RWPE2 (cell line): ENCODE results near the gene DNAJB6.

ENCODE experiments used
- ATAC-seq: fragments of 200-7000 bp; cut with Tn5 transposase; 3 replicates; pipeline ENCODE4 v1.9.1; 2021; ENCODE audit warnings: low read depth
- DNase-seq: peaks from one replicate; pipeline ENCODE4 v3.0.0-alpha.2; 2020; ENCODE audit warnings: low spot score
- H3K27ac ChIP-seq: fragments of 450-650 bp; 2 replicates; pipeline ENCODE4 v1.5.1; 2017; ENCODE audit warnings: mild to moderate bottlenecking; ENCODE audit not compliant: poor library complexity, severe bottlenecking
- H3K27me3 ChIP-seq: fragments of 250-450 bp; sonication (Bioruptor Pico); 2 replicates; pipeline ENCODE4 v1.5.1; 2021; ENCODE audit warnings: mild to moderate bottlenecking, moderate library complexity; ENCODE audit not compliant: insufficient read depth, poor library complexity, severe bottlenecking
- H3K36me3 ChIP-seq: fragments of 250-450 bp; sonication (Bioruptor Pico); 2 replicates; pipeline ENCODE4 v1.5.1; 2020; ENCODE audit warnings: low read depth, mild to moderate bottlenecking, moderate library complexity
- H3K4me1 ChIP-seq: fragments of 250-450 bp; sonication (Bioruptor Pico); 2 replicates; pipeline ENCODE4 v1.5.1; 2021; ENCODE audit warnings: mild to moderate bottlenecking, moderate library complexity; ENCODE audit not compliant: insufficient read depth, poor library complexity, severe bottlenecking
- H3K4me3 ChIP-seq: fragments of 250-450 bp; sonication (Bioruptor Pico); 2 replicates; pipeline ENCODE4 v1.5.1; 2021; ENCODE audit warnings: mild to moderate bottlenecking, moderate library complexity; ENCODE audit not compliant: severe bottlenecking
- H3K9me3 ChIP-seq: fragments of 250-450 bp; sonication (Bioruptor Pico); 2 replicates; pipeline ENCODE4 v1.5.1; 2021; ENCODE audit warnings: mild to moderate bottlenecking, moderate library complexity; ENCODE audit not compliant: severe bottlenecking
- TF ChIP-seq, protein P1 (sequence below): fragments of 450-650 bp; IDR thresholded peaks from one replicate; pipeline ENCODE4 v1.5.1; 2017; ENCODE audit warnings: mild to moderate bottlenecking, moderate library complexity; ENCODE audit not compliant: poor library complexity, severe bottlenecking

DNAJB6 gene

DNA sequence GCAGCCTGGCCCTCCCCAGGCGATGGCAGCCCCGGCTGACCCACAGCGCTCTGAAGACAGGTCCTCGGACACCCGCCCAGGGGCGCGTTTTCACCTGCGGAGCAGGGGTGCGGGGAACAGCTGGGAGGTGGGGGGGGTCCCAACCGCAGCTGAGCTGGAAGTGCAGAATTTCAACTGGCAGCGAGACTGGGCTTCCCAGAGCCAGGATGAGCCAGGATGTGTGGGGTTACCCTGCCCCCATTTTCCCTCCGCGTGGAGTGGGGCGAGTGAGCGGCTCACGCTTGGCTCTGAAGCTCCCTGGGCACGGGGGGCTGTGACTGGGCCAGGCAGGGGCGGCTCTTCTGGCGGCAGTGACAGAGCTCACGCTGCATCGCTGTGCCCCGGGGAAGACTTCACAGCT lies 70.2 kb downstream of the DNAJB6 start:
- ATAC-seq (no peak), DNase-seq (no peak)
- H3K36me3 ChIP-seq: no peaks in the 10 kb centered on the region; the same call in 1 of the 2 replicates
- TF ChIP-seq, protein P1, sequence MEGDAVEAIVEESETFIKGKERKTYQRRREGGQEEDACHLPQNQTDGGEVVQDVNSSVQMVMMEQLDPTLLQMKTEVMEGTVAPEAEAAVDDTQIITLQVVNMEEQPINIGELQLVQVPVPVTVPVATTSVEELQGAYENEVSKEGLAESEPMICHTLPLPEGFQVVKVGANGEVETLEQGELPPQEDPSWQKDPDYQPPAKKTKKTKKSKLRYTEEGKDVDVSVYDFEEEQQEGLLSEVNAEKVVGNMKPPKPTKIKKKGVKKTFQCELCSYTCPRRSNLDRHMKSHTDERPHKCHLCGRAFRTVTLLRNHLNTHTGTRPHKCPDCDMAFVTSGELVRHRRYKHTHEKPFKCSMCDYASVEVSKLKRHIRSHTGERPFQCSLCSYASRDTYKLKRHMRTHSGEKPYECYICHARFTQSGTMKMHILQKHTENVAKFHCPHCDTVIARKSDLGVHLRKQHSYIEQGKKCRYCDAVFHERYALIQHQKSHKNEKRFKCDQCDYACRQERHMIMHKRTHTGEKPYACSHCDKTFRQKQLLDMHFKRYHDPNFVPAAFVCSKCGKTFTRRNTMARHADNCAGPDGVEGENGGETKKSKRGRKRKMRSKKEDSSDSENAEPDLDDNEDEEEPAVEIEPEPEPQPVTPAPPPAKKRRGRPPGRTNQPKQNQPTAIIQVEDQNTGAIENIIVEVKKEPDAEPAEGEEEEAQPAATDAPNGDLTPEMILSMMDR: no peak
- H3K27ac ChIP-seq: no peak overlapping the region
- H3K4me3 ChIP-seq: no peak overlapping the region
- H3K9me3 ChIP-seq: no peaks in the 10 kb centered on the region
- H3K4me1 ChIP-seq: peaks cover 12% of the 10 kb centered on the region
- no peaks in the 10 kb centered on the region for H3K27me3 ChIP-seq

DNA sequence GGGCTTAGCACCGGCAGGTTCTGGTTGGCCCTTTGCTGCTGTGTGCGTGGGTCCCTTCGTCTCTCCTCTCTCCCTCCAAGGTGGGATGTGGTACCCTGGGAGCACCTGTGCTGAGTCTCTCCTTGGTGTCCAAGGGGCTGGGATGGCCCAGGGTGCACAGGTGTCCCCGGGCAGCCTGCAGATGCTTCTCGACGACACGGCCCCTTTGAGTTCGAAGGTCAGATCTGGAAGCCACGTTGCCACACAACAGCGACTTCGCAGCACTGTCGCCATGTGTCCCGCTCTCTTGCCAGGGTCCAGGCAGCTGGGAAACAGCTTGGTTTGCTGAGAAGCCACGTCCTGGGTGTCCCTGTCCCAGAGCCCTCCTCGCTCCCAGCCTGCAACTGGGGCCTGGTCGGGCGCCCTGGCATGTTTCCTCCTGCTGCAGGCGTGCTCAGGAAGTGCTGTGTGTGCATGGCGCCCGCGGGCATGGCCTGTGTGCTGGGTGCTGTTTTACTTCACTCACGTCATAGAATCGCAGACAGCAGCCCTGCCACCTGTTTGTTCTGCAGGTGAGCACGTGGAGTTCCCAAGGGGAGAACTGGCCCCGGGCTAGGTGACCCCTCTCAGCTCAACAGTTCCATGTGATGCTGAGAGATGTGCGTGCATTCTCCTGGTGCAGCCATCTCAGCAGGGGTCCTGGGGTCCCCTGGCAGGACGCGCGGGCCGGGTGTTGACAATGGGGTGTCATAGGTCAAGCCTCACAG lies 70.9 kb downstream of the DNAJB6 start:
- TF ChIP-seq, protein P1: no peak
- ATAC-seq (no peak), DNase-seq (no peak)
- H3K9me3 ChIP-seq: no peaks in the 10 kb centered on the region
- no peaks in the 10 kb centered on the region; the same call in 1 of the 2 replicates for H3K36me3 ChIP-seq
- no peaks in the 10 kb centered on the region for H3K27me3 ChIP-seq
- H3K4me1 ChIP-seq: peaks cover 15% of the 10 kb centered on the region
- no peak overlapping the region for H3K27ac ChIP-seq
- H3K4me3 ChIP-seq: no peak overlapping the region

DNA sequence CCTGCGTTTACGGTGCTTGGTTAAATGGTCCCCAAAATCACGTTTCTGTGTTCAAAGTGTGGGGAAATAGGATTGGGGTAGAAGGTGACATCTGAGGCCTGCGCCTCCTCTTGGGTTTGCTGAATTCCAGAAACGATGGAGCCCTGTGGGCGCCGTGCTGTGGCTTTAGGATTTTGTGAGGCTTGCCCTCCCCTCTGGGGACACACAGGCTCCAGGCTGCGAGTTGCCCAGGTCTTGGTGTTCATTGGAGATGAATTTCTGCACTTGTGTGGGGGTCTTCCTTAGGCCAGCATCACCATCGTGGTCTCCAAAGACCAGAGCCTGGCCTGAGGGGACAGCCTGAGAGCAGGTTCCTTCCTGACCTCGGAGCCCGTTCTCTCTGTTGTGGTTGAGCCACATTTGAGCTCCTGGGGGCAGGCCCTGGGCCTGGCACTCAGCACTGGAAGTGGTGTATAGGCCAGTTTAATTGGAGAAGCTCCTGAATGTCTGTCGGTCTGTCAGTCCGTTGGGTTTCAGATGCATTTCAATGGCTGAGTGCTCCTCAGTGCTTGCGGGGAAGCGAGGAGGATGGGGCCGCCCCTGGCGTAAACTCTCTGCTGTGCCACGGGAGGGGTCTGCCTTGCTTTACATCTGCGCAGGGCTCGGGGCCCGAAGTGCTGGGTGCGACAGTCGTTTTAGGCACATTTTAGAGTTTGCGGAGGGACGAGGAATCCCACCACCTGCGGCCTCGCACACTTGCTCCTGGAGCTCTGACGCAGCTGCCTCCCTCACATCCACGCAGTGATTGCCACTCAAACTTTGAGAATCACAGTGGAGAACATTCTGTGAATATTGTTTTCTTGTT lies 71.7 kb downstream of the DNAJB6 start:
- ATAC-seq: no peak
- Histone ChIP-seq H3K27ac (no peak overlapping the region), H3K36me3 (no peaks in the 10 kb centered on the region; the same call in 1 of the 2 replicates), H3K9me3 (no peaks in the 10 kb centered on the region), H3K27me3 (no peaks in the 10 kb centered on the region), H3K4me1 (peaks cover 15% of the 10 kb centered on the region), H3K4me3 (no peak overlapping the region)
- DNase-seq: no peak
- TF ChIP-seq, protein P1: no peak

DNA sequence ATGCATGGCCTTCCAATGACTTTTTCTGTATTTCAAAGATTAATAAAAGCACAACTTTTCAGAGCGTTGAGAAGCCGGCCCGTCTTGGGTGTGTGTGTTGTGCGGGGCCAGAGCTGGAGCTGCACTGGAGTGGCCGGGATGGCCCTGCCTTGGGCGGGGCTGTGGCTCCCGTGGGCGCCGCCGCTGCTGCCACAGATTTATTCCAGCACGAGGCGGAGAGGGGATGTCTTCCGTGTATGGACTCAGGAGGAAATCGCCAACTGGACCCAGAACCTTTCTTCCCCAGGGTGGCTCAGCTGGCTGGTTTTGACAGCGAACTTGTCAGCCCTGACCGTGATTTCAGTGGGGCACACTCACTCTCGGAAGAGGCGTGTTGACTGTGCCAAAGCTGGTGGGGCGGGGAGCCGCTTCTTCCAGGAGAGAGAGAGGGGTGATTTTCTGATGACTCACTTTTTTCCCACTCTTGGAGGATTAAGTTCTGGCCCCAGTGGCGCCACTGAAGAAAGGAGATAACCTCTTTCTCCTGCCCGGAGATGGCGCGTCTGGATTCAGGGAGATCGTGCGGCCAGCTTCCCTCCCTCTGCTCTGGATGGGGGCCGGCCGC lies 72.4 kb downstream of the DNAJB6 start:
- Histone ChIP-seq H3K27ac (no peak overlapping the region), H3K36me3 (no peaks in the 10 kb centered on the region; the same call in 1 of the 2 replicates), H3K27me3 (no peaks in the 10 kb centered on the region), H3K4me1 (peaks cover 15% of the 10 kb centered on the region), H3K9me3 (no peaks in the 10 kb centered on the region), H3K4me3 (no peak overlapping the region)
- peak; percentile 43 for DNase-seq
- TF ChIP-seq, protein P1: no peak
- no peak for ATAC-seq
